GM12865 (cell line): ENCODE data around the gene PON3.

ENCODE experiments used
- DNase-seq: peaks from one replicate; pipeline ENCODE4 v3.0.0; 2010; ENCODE audit warnings: low read depth
- H3K4me3 ChIP-seq: 2 replicates; pipeline ENCODE4 v1.5.1; 2011; ENCODE audit warnings: mild to moderate bottlenecking, low read depth, low read length, control low read depth
- TF ChIP-seq, protein P1 (sequence below): IDR thresholded peaks from 2 replicates; pipeline ENCODE4 v1.5.1; 2011; ENCODE audit warnings: low read length, control low read depth, low read depth, inconsistent platforms; ENCODE audit not compliant: insufficient read depth; ENCODE audit errors: missing control alignments

PON3 gene

DNA sequence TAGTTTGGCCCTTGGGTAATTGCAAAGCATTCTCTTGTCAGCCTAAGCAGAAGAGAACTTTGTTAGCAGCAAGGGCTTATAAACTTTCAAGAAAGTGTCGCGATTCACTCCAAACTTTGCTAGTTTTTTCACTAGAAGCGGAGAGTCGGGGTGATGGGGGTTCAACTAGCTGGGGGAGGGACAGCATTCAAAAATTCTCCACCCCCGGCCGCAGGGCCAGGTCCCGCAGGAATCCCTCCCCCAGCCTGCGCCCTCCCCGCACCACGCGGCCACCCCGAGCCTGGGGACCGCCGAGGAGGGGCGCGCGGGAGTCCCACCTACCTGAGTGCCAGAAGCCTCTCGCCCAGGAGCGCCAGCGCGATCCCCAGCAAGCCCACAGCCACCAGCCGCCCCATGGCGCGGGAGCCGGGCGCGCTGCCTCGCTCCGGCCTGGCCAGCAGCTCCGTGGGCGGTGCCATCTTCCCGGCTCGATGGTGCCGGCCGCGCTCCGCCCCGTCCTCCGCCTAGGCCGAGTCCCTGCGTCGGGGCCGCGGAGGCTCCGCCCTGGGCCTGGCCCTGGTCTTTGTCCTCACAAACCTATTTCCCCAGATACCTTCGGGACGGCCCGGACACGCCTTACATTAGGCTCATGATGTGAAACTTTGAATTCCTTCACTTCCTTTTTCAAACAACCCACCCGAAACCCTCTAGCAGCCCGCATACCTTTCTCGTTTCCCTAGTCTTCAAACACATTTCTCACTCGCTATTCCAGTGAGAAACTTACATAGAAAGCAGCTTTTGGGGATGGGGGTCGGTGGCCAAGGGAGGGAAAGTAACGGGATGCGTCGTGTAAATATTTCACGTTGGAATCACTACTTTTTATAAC, 38.6 kb upstream of the PON3 start, which contains the start of gene PON2:
Gene PON2 (minus strand): TSS at position 472 of the 865 bp plus-strand sequence. CDS start 77 bp downstream, at position 395.
- peak; percentile 83 for DNase-seq
- TF ChIP-seq, protein P1, sequence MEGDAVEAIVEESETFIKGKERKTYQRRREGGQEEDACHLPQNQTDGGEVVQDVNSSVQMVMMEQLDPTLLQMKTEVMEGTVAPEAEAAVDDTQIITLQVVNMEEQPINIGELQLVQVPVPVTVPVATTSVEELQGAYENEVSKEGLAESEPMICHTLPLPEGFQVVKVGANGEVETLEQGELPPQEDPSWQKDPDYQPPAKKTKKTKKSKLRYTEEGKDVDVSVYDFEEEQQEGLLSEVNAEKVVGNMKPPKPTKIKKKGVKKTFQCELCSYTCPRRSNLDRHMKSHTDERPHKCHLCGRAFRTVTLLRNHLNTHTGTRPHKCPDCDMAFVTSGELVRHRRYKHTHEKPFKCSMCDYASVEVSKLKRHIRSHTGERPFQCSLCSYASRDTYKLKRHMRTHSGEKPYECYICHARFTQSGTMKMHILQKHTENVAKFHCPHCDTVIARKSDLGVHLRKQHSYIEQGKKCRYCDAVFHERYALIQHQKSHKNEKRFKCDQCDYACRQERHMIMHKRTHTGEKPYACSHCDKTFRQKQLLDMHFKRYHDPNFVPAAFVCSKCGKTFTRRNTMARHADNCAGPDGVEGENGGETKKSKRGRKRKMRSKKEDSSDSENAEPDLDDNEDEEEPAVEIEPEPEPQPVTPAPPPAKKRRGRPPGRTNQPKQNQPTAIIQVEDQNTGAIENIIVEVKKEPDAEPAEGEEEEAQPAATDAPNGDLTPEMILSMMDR, result no peak
- H3K4me3 ChIP-seq, result peak within 1 kb of the TSS; percentile 65

DNA sequence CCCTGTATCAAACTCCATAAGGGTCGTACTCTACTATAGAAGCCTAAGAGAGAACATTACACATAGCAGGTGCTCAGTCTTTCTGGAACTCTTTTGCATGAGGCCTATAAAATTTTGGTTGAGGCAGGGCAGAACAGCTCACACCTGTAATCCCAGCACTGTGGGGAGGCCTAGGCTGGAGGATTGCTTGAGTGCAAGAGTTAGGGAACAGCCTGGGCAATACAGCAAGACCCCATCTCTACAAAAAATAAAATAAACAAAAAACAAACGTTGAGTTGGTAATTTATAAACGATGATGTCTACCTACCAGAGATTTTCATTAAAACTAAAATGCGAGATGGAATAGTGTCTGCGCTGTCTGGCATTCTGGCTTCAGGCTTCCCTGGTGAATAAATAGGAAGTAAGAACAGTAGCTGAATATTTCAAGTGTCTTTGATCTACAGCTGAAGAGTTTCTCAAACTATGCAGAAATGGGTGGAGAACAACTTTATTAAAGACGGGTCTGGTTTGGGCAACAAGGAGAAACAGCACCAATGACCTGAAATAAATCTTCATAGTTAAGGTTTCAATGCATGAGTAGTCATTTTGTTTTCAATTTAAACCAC, 37.9 kb upstream of the PON3 start:
- TF ChIP-seq, protein P1, result no peak
- peak overlapping the region; percentile 65 for H3K4me3 ChIP-seq
- DNase-seq, result no peak

DNA sequence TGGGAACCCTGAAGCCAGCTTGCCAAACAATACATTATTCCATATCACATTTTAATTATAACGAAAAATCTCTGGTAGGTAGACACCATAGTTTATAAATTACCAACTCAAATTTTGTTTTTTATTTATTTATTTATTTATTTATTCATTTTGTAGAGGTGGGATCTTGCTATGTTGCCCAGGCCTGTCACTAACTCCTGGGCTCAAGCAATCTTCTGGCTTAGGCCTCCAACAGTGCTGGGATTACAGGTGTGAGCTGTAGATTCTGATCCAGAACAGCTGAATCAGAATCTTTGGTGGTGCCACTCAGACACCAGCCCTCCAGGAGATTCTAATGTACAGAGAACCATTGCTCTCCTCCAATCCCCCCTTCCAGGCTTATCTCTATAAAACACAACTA, 37.0 kb upstream of the PON3 start:
- TF ChIP-seq, protein P1, result no peak
- H3K4me3 ChIP-seq, result no peak overlapping the region
- no peak for DNase-seq

DNA sequence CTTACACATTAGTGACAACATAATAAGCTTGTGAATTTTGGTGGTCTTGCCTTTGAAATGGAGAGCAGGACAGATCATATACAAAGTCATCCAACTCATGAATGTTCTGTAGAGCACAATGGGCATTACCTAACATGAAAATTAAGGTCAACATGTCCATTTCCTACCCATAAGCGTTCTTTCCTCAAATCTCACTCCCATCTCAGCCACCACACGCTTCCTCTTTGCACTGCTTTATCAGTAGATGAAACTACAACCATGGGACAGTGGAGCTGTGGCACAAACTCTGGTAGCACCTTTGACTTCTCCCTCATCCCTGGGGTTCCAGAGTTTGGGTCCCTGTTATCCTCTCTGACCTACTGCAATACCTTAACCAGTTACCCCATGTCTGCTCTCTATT, 36.4 kb upstream of the PON3 start:
- TF ChIP-seq, protein P1, result no peak
- H3K4me3 ChIP-seq, result no peak overlapping the region

DNA sequence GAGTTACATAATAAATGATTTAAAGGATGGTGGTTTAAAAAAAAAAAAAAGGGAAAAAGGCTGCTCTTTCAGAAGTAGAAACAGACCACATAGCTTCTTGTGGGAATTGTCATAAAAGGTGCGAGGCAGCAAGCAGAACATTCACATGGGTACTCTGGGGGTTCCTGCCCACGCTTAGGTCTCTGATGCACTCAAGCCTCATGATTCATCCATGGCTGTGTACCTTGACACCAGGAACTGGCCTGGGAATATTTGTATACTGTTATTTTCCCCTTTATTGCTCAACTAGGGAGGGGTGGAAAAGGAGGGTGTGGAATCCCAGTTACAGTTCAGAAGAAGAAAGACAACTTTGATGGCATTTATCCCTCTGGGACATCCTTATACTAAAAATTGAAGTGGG, 34.7 kb upstream of the PON3 start:
- no peak overlapping the region for H3K4me3 ChIP-seq
- no peak for DNase-seq
- TF ChIP-seq, protein P1, result no peak

More for the DNA sequence above, 36.4 kb upstream of the PON3 start:
- no peak for DNase-seq

DNA sequence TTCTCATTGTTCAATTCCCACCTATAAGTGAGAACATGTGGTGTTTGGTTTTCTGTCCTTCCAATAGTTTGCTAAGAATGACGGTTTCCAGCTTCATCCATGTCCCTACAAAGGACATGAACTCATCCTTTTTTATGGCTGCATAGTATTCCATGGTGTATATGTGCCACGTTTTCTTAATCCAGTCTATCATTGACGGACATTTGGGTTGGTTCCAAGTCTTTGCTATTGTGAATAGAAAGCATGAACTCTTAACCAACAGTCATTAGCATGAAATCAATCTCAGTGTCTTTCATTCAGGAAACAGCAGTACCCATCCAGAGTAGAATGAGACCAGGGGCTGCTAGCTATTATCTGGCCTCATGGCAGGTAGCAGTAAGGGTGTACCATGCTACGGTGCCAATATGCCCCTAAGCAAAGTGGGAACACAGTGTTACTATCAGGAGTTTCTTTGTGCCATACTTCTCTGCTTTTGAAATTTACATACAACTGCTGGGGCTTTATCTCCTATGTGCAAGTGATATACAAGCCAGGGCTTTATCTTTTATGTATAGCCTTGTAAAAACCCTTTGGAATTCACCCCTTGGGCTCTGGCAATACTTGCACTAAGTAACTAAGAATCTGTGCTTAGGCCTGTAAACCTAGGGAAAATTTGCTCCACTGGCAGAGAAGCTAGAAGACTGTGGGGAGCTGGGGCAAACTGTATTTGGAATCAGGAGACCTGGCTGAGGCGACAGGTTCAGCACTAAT, 33.2 kb upstream of the PON3 start:
- TF ChIP-seq, protein P1, result no peak
- DNase-seq, result no peak
- H3K4me3 ChIP-seq, result no peak overlapping the region
